WTC11 (cell line): ENCODE data around the gene PWP1. TPM values are rescaled to one million over a fixed set of nuclear protein-coding genes. Genes with fewer than 3 reads are reported as not detected.

Experiments
- ATAC-seq: fragments of 200-7000 bp; cut with Tn5 transposase; 2 replicates; pipeline ENCODE4 v1.10.0; 2021; ENCODE audit warnings: mild to moderate bottlenecking, moderate library complexity
- Bru-seq: library from RNA; stranded (reverse); fragments of 400-500 nt; gene quantifications from one replicate; lab custom pipeline; 2021; lab: Mats Ljungman, UMichigan
- CTCF ChIA-PET: fragments of 300-600 bp; sonication (Branson Sonifier 250); formaldehyde crosslinking; loops from one replicate; lab custom pipeline; 2021; ENCODE audit warnings: antibody characterized with exemption; lab: Charles Lee
- POLR2A ChIA-PET: fragments of 350-600 bp; sonication (Branson Sonifier 250); formaldehyde crosslinking; loops from one replicate; lab custom pipeline; 2021; ENCODE audit warnings: antibody characterized with exemption; lab: Charles Lee
- DNase-seq: peaks from one replicate; pipeline ENCODE4 v3.0.0; 2021; ENCODE audit warnings: low spot score
- H3K27ac Mint-ChIP-seq: 2 replicates; pipeline ENCODE4 v1.8.0; 2021; ENCODE audit warnings: mixed read lengths
- H3K27me3 Mint-ChIP-seq: 2 replicates; pipeline ENCODE4 v1.8.0; 2021; ENCODE audit warnings: low read depth, mild to moderate bottlenecking, moderate library complexity, mixed read lengths
- H3K36me3 Mint-ChIP-seq: 2 replicates; pipeline ENCODE4 v1.8.0; 2021; ENCODE audit warnings: mixed read lengths
- H3K4me1 Mint-ChIP-seq: 2 replicates; pipeline ENCODE4 v1.8.0; 2022; ENCODE audit warnings: mixed read lengths
- H3K4me3 Mint-ChIP-seq: 2 replicates; pipeline ENCODE4 v1.8.0; 2021; ENCODE audit warnings: mild to moderate bottlenecking, moderate library complexity, mixed read lengths
- H3K9me3 Mint-ChIP-seq: 2 replicates; pipeline ENCODE4 v1.8.0; 2021; ENCODE audit warnings: mixed read lengths
- ATF2 ChIP-seq: sonication (generic); formaldehyde crosslinking; IDR thresholded peaks from 2 replicates; pipeline ENCODE4 v1.8.1; 2022; ENCODE audit warnings: low read depth, missing genetic modification reagents, borderline replicate concordance
- CREM ChIP-seq: sonication (generic); formaldehyde crosslinking; IDR thresholded peaks from 2 replicates; pipeline ENCODE4 v1.8.1; 2022; ENCODE audit warnings: mild to moderate bottlenecking, missing genetic modification reagents, moderate library complexity
- E2F4 ChIP-seq: sonication (generic); formaldehyde crosslinking; IDR thresholded peaks from 2 replicates; pipeline ENCODE4 v1.8.1; 2022; ENCODE audit warnings: low read depth, mild to moderate bottlenecking, moderate library complexity, missing genetic modification reagents, borderline replicate concordance
- ELF4 ChIP-seq: sonication (generic); formaldehyde crosslinking; IDR thresholded peaks from 2 replicates; pipeline ENCODE4 v1.8.1; 2022; ENCODE audit warnings: low read depth, mild to moderate bottlenecking, moderate library complexity, missing genetic modification reagents
- EMX1 ChIP-seq: fragments of 250-450 bp; sonication (Bioruptor Pico); IDR thresholded peaks from 2 replicates; pipeline ENCODE4 v1.8.0; 2021; ENCODE audit warnings: mild to moderate bottlenecking
- FOXP1 ChIP-seq: sonication (generic); formaldehyde crosslinking; IDR thresholded peaks from 2 replicates; pipeline ENCODE4 v1.8.0; 2022; ENCODE audit warnings: missing genetic modification reagents, mild to moderate bottlenecking, moderate library complexity, borderline replicate concordance
- KAT7 ChIP-seq: sonication (generic); formaldehyde crosslinking; IDR thresholded peaks from 2 replicates; pipeline ENCODE4 v1.8.1; 2023; ENCODE audit warnings: missing genetic modification reagents, mild to moderate bottlenecking, borderline replicate concordance
- MAX ChIP-seq: sonication (generic); formaldehyde crosslinking; IDR thresholded peaks from 2 replicates; pipeline ENCODE4 v1.8.0; 2022; ENCODE audit warnings: mild to moderate bottlenecking, missing genetic modification reagents
- NFATC4 ChIP-seq: fragments of 250-450 bp; sonication (Bioruptor Pico); IDR thresholded peaks from 2 replicates; pipeline ENCODE4 v1.9.0; 2021; ENCODE audit warnings: mild to moderate bottlenecking
- RELA ChIP-seq: sonication (generic); formaldehyde crosslinking; IDR thresholded peaks from 2 replicates; pipeline ENCODE4 v1.8.1; 2022; ENCODE audit warnings: missing genetic modification reagents, mild to moderate bottlenecking, borderline replicate concordance
- SP1 ChIP-seq: sonication (generic); formaldehyde crosslinking; conservative IDR thresholded peaks from 2 replicates; pipeline ENCODE4 v1.8.1; 2022; ENCODE audit warnings: missing genetic modification reagents
- ZBTB21 ChIP-seq: sonication (generic); formaldehyde crosslinking; IDR thresholded peaks from 2 replicates; pipeline ENCODE4 v1.8.1; 2023; ENCODE audit warnings: mild to moderate bottlenecking, missing genetic modification reagents, borderline replicate concordance
- ZNF138 ChIP-seq: sonication (generic); formaldehyde crosslinking; conservative IDR thresholded peaks from 2 replicates; pipeline ENCODE4 v1.8.1; 2022; ENCODE audit warnings: mild to moderate bottlenecking, moderate library complexity, missing genetic modification reagents
- ZNF219 ChIP-seq: sonication (generic); formaldehyde crosslinking; IDR thresholded peaks from 2 replicates; pipeline ENCODE4 v1.8.0; 2023; ENCODE audit warnings: missing genetic modification reagents, mild to moderate bottlenecking, borderline replicate concordance
- ZNF263 ChIP-seq: sonication (generic); formaldehyde crosslinking; IDR thresholded peaks from 2 replicates; pipeline ENCODE4 v1.8.1; 2022; ENCODE audit warnings: low read depth, mild to moderate bottlenecking, moderate library complexity, missing genetic modification reagents
- ZNF396 ChIP-seq: fragments of 250-450 bp; sonication (Bioruptor Pico); IDR thresholded peaks from 2 replicates; pipeline ENCODE4 v1.8.0; 2021; ENCODE audit warnings: mild to moderate bottlenecking, moderate library complexity, borderline replicate concordance
- ZNF416 ChIP-seq: fragments of 250-450 bp; sonication (Bioruptor Pico); IDR thresholded peaks from 2 replicates; pipeline ENCODE4 v1.9.0; 2021; ENCODE audit warnings: mild to moderate bottlenecking, inconsistent platforms
- long read RNA-seq, 3 experiments: library from RNA in 1 of 3; library from capped mRNA in 1 of 3; library from polyadenylated mRNA in 1 of 3; unstranded in 2 of 3; stranded (forward) in 1 of 3; transcript quantifications; one replicate each; pipeline ENCODE4 v2.0.0, GENCODE V29; 2021
- total RNA-seq: library from RNA; stranded (reverse); gene quantifications from 3 replicates; pipeline ENCODE4 v1.2.3, GENCODE V29; 2021
- TF ChIP-seq, protein P1 (sequence below): sonication (generic); formaldehyde crosslinking; IDR thresholded peaks from 2 replicates; pipeline ENCODE4 v1.8.1; 2022; ENCODE audit warnings: missing genetic modification reagents, borderline replicate concordance
- TF ChIP-seq, protein P2 (sequence below): sonication (generic); formaldehyde crosslinking; IDR thresholded peaks from 2 replicates; pipeline ENCODE4 v1.8.0; 2023; ENCODE audit warnings: missing genetic modification reagents
- TF ChIP-seq, protein P3 (sequence below): fragments of 250-450 bp; sonication (Bioruptor Pico); IDR thresholded peaks from 2 replicates; pipeline ENCODE4 v1.9.0; 2021; ENCODE audit warnings: mild to moderate bottlenecking
- TF ChIP-seq, protein P4 (sequence below): sonication (generic); formaldehyde crosslinking; conservative IDR thresholded peaks from 2 replicates; pipeline ENCODE4 v1.8.1; 2023; ENCODE audit warnings: mild to moderate bottlenecking, low read depth, missing genetic modification reagents, moderate library complexity
- TF ChIP-seq, protein P5 (sequence below): fragments of 250-450 bp; sonication (Bioruptor Pico); IDR thresholded peaks from 2 replicates; pipeline ENCODE4 v1.8.0; 2021; ENCODE audit warnings: mild to moderate bottlenecking

The PWP1 gene
- total RNA-seq (42.1 to 54.2 TPM (median 46.2 TPM) in 3 replicates), Bru-seq, nascent RNA (percentile 86 among the genes with signal in this experiment)
- long read RNA-seq, experiment 1, transcript PWP1-201 (15 exons, 2,621 nt), result major isoform, 358 of 398 reads
- long read RNA-seq, experiment 1, partial matches to known transcripts, result 14 of 398 reads
- long read RNA-seq, experiment 1, other reads (novel, unspliced or antisense), result 26 of 398 reads
- long read RNA-seq, experiment 2, transcript PWP1-201 (15 exons, 2,621 nt), result major isoform, 36 of 78 reads
- long read RNA-seq, experiment 2, partial matches to known transcripts, result 30 of 78 reads
- long read RNA-seq, experiment 2, other reads (novel, unspliced or antisense), result 12 of 78 reads
- long read RNA-seq, experiment 3, transcript PWP1-201 (15 exons, 2,621 nt), result major isoform, 217 of 303 reads
- long read RNA-seq, experiment 3, partial matches to known transcripts, result 67 of 303 reads
- long read RNA-seq, experiment 3, other reads (novel, unspliced or antisense), result 19 of 303 reads

DNA sequence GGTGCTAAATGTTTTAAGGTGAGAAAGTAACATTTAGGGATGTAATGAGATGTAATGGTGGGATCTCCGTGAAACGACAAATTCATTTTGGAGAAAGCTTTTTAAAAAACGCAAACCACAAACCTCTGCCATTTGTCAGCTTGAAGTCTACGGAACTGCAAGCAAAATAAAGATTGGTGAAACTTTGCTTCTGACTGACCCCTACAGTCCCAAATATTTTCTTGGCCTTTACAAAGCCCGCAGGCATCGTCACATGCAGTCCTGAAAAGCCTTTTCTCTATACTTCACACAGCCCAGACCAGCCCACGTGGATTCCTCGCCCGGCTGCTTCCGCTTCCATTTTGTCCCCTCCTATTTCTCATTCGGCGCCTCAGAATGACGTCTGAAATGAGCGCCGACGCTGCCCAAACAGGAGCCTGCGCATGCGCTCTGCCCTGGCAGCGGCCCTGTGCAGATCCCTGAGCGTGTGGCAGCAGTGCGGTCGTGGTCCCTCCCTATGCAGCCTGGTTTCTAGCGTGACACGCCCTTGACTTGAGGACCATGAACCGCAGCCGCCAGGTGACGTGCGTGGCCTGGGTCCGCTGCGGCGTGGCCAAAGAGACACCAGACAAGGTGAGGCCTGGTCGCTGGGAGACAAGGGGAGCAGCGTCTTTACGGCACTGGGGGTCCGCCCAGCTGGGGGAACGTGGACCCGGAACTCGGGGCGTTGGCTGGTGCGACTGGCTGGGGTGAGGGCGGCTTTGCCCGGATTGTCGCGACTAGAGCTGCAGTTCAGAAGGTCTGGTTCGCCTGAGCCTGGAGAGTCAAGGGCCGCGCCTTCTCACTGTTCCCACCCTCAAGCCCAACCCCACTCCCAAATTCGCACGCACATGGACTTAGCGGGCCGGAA is at the start of gene PWP1:
Gene PWP1, plus strand, starts transcription at position 440 of the 889 bp plus-strand sequence. Its CDS starts 101 bp downstream, at position 541.
- ChIA-PET CTCF (interaction anchor here (0.9 to 2.4 kb wide), 3 partner anchors 10 to 200 kb away, joined by 3 to 22 read pairs (median 4); no protein-coding TSS in a partner anchor), POLR2A (no interaction called here)
- Mint-ChIP-seq H3K9me3 (0 out of 2 replicates have a peak, but pooled peaks cover 4% of the 10 kb centered on the region), H3K36me3 (peaks cover 25% of the 10 kb centered on the region), H3K4me3 (peak within 1 kb of the TSS; percentile 98), H3K27ac (peak within 1 kb of the TSS; percentile 100), H3K4me1 (peaks cover 14% of the 10 kb centered on the region), H3K27me3 (no peaks in the 10 kb centered on the region)
- ATAC-seq, result peak; percentile 88
- peak; percentile 94 for DNase-seq
- TF ChIP-seq NFATC4 (CRISPR knock-in tag) (no peak), ZNF416 (CRISPR knock-in tag) (no peak), KAT7 (CRISPR knock-in tag) (no peak), ZNF219 (CRISPR knock-in tag) (no peak), E2F4 (CRISPR knock-in tag) (no peak), CREM (peak; percentile 98), EMX1 (CRISPR knock-in tag) (no peak), RELA (no peak), ZNF138 (CRISPR knock-in tag) (no peak), ELF4 (no peak), FOXP1 (peak; percentile 96), MAX (peak; percentile 97), ZNF263 (CRISPR knock-in tag) (no peak), ATF2 (CRISPR knock-in tag) (no peak), ZNF396 (CRISPR knock-in tag) (no peak), SP1 (CRISPR knock-in tag) (peak; percentile 83), ZBTB21 (no peak)
- TF ChIP-seq, protein P1, sequence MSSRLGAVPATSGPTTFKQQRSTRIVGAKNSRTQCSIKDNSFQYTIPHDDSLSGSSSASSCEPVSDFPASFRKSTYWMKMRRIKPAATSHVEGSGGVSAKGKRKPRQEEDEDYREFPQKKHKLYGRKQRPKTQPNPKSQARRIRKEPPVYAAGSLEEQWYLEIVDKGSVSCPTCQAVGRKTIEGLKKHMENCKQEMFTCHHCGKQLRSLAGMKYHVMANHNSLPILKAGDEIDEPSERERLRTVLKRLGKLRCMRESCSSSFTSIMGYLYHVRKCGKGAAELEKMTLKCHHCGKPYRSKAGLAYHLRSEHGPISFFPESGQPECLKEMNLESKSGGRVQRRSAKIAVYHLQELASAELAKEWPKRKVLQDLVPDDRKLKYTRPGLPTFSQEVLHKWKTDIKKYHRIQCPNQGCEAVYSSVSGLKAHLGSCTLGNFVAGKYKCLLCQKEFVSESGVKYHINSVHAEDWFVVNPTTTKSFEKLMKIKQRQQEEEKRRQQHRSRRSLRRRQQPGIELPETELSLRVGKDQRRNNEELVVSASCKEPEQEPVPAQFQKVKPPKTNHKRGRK (CRISPR knock-in tag), result no peak
- TF ChIP-seq, protein P2, sequence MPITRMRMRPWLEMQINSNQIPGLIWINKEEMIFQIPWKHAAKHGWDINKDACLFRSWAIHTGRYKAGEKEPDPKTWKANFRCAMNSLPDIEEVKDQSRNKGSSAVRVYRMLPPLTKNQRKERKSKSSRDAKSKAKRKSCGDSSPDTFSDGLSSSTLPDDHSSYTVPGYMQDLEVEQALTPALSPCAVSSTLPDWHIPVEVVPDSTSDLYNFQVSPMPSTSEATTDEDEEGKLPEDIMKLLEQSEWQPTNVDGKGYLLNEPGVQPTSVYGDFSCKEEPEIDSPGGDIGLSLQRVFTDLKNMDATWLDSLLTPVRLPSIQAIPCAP (CRISPR knock-in tag), result no peak
- TF ChIP-seq, protein P3, sequence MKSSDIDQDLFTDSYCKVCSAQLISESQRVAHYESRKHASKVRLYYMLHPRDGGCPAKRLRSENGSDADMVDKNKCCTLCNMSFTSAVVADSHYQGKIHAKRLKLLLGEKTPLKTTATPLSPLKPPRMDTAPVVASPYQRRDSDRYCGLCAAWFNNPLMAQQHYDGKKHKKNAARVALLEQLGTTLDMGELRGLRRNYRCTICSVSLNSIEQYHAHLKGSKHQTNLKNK, result no peak
- TF ChIP-seq, protein P4, sequence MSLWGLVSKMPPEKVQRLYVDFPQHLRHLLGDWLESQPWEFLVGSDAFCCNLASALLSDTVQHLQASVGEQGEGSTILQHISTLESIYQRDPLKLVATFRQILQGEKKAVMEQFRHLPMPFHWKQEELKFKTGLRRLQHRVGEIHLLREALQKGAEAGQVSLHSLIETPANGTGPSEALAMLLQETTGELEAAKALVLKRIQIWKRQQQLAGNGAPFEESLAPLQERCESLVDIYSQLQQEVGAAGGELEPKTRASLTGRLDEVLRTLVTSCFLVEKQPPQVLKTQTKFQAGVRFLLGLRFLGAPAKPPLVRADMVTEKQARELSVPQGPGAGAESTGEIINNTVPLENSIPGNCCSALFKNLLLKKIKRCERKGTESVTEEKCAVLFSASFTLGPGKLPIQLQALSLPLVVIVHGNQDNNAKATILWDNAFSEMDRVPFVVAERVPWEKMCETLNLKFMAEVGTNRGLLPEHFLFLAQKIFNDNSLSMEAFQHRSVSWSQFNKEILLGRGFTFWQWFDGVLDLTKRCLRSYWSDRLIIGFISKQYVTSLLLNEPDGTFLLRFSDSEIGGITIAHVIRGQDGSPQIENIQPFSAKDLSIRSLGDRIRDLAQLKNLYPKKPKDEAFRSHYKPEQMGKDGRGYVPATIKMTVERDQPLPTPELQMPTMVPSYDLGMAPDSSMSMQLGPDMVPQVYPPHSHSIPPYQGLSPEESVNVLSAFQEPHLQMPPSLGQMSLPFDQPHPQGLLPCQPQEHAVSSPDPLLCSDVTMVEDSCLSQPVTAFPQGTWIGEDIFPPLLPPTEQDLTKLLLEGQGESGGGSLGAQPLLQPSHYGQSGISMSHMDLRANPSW (CRISPR knock-in tag), result no peak
- TF ChIP-seq, protein P5, sequence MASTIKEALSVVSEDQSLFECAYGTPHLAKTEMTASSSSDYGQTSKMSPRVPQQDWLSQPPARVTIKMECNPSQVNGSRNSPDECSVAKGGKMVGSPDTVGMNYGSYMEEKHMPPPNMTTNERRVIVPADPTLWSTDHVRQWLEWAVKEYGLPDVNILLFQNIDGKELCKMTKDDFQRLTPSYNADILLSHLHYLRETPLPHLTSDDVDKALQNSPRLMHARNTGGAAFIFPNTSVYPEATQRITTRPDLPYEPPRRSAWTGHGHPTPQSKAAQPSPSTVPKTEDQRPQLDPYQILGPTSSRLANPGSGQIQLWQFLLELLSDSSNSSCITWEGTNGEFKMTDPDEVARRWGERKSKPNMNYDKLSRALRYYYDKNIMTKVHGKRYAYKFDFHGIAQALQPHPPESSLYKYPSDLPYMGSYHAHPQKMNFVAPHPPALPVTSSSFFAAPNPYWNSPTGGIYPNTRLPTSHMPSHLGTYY, result no peak
